Testis (tissue), 3 donors: ENCODE data around the gene IRX3. TPM values are rescaled to one million over a fixed set of nuclear protein-coding genes. Genes with fewer than 3 reads are reported as not detected.

Source experiments
- DNase-seq: peaks from one replicate; pipeline ENCODE4 v3.0.0-alpha.2; 2019
- H3K27ac ChIP-seq, 2 donors: fragments of 200-600 bp; sonication (generic); one replicate each; pipeline ENCODE4 v1.5.1; 2019
- H3K27me3 ChIP-seq: fragments of 200-600 bp; sonication (generic); one replicate; pipeline ENCODE4 v1.5.1; 2019
- H3K36me3 ChIP-seq: fragments of 200-600 bp; sonication (generic); one replicate; pipeline ENCODE4 v1.5.1; 2017; ENCODE audit warnings: low read depth; ENCODE audit errors: missing control alignments
- H3K4me1 ChIP-seq: fragments of 200-600 bp; sonication (generic); one replicate; pipeline ENCODE4 v1.5.1; 2019
- H3K4me3 ChIP-seq, 2 donors: fragments of 200-600 bp; sonication (generic); one replicate each; pipeline ENCODE4 v1.5.1; 2017 to 2019
- H3K9me3 ChIP-seq: fragments of 200-600 bp; sonication (generic); one replicate; pipeline ENCODE4 v1.5.1; 2017
- CTCF ChIP-seq, 3 experiments: fragments of 450-650 bp in 2 of 3; fragments of 200-600 bp in 1 of 3; sonication (generic) in 1 of 3; IDR thresholded peaks; one replicate each; pipeline ENCODE4 v1.5.1; 2016 to 2019; ENCODE audit warnings: antibody characterized with exemption in 3 of 3, mild to moderate bottlenecking in 2 of 3, moderate library complexity in 1 of 3
- POLR2A ChIP-seq: fragments of 450-650 bp; IDR thresholded peaks from one replicate; pipeline ENCODE4 v1.6.1; 2017; ENCODE audit warnings: antibody characterized with exemption, mild to moderate bottlenecking, moderate library complexity
- WGBS, 2 donors: methylation state at CpG; one replicate each; pipeline ENCODE4 v1.1.5; 2018; 5-methylcytosine and 5-hydroxymethylcytosine counted together
- intact Hi-C: fragments of 100-400 bp; cut with DNase I; formaldehyde crosslinking; loops from one replicate; pipeline ENCODE4 v1.15.1; 2023; ENCODE audit warnings: low total_unique reads
- polyA plus RNA-seq: library from polyadenylated mRNA; stranded (reverse); fragments of 350-450 nt; fragmentation: Illumina TruSeq; extraction: RNeasy Lipid Tissue Mini Kit (QIAGEN cat#74804); gene quantifications from one replicate; pipeline ENCODE4 v1.2.3, GENCODE V29; 2014; ENCODE audit warnings: low read depth, low replicate concordance; ENCODE audit not compliant: insufficient read depth
- total RNA-seq, 2 donors: library from RNA; depleted of rRNA; stranded (reverse); fragments of >200 nt; gene quantifications; one replicate each; pipeline ENCODE4 v1.2.3, GENCODE V29; 2016

IRX3 gene
- total and polyA plus RNA-seq, 3 donors from 2014 or later: 1.2 to 1.6 (median 1.2) TPM

- WGBS, 2 donors: 71 to 73% methylated on average over 5 of the region's 5 CpGs
- Histone ChIP-seq H3K9me3 (no peaks in the 10 kb centered on the region), H3K4me3 (no peak overlapping the region), H3K27ac (no peak overlapping the region), H3K36me3 (no peaks in the 10 kb centered on the region), H3K4me1 (no peaks in the 10 kb centered on the region), H3K27me3 (no peaks in the 10 kb centered on the region)
- intact Hi-C loops: no loop called here
- TF ChIP-seq POLR2A: no peak
- TF ChIP-seq CTCF (IDR thresholded peaks at IDR 0.05): no peak
- DNase-seq: no peak
Measured at GRCh38 chr16:54309341-54309740, 22.8 kb upstream of the IRX3 start.

- 73 to 79% methylated on average over 3 of the region's 3 CpGs for WGBS, 2 donors
- Histone ChIP-seq H3K4me3 (no peak overlapping the region), H3K36me3 (no peaks in the 10 kb centered on the region), H3K27ac (no peak overlapping the region), H3K4me1 (no peaks in the 10 kb centered on the region), H3K27me3 (no peaks in the 10 kb centered on the region), H3K9me3 (no peaks in the 10 kb centered on the region)
- no peak for TF ChIP-seq POLR2A
- DNase-seq: no peak
- intact Hi-C loops: no loop called here
Measured at GRCh38 chr16:54305080-54305479, 18.5 kb upstream of the IRX3 start.

GRCh38 chr16:54303613-54304012 is 17.0 kb upstream of the IRX3 start:
- Histone ChIP-seq H3K4me1 (no peaks in the 10 kb centered on the region), H3K27ac (no peak overlapping the region), H3K27me3 (no peaks in the 10 kb centered on the region), H3K9me3 (no peaks in the 10 kb centered on the region), H3K4me3 (no peak overlapping the region), H3K36me3 (no peaks in the 10 kb centered on the region)
- WGBS, 2 donors: 82 to 83% methylated on average over 8 of the region's 8 CpGs
- intact Hi-C loops: no loop called here
- DNase-seq: no peak
- no peak for TF ChIP-seq POLR2A
- no peak for TF ChIP-seq CTCF (IDR thresholded peaks at IDR 0.05)

GRCh38 chr16:54297154-54297553 is 10.6 kb upstream of the IRX3 start:
- Histone ChIP-seq H3K4me3 (no peak overlapping the region), H3K27ac (no peak overlapping the region), H3K27me3 (no peaks in the 10 kb centered on the region), H3K36me3 (no peaks in the 10 kb centered on the region), H3K9me3 (no peaks in the 10 kb centered on the region), H3K4me1 (no peaks in the 10 kb centered on the region)
- no peak for DNase-seq
- no peak for TF ChIP-seq CTCF (IDR thresholded peaks at IDR 0.05)
- no peak for TF ChIP-seq POLR2A
- intact Hi-C loops: no loop called here
- 81 to 91% methylated on average over 3 of the region's 3 CpGs for WGBS, 2 donors

GRCh38 chr16:54296543-54296942 is 10.0 kb upstream of the IRX3 start:
- intact Hi-C loops: no loop called here
- no peak overlapping the region for H3K4me3 ChIP-seq
- no peaks in the 10 kb centered on the region for H3K27me3 ChIP-seq
- no peaks in the 10 kb centered on the region for H3K4me1 ChIP-seq
- no peak overlapping the region for H3K27ac ChIP-seq
- no peak for DNase-seq
- TF ChIP-seq CTCF (IDR thresholded peaks at IDR 0.05): no peak
- no peak for TF ChIP-seq POLR2A
- H3K9me3 ChIP-seq: no peaks in the 10 kb centered on the region
- 88 to 90% methylated on average over 1 of the region's 1 CpG for WGBS, 2 donors
- H3K36me3 ChIP-seq: no peaks in the 10 kb centered on the region
